GM12878 (cell line): ENCODE measurements around the gene EEFSEC. TPM values are rescaled to one million over a fixed set of nuclear protein-coding genes. Genes with fewer than 3 reads are reported as not detected.

ENCODE experiments used
- ATAC-seq: fragments of 200-7000 bp; cut with Tn5 transposase; 3 replicates; pipeline ENCODE4 v1.9.1; 2020; ENCODE audit warnings: mild to moderate bottlenecking, moderate library complexity
- BruUV-seq: library from RNA; stranded (reverse); fragments of 400-500 nt; replicated peaks from 2 replicates; lab custom pipeline; 2021; lab: Mats Ljungman, UMichigan
- CTCF ChIA-PET: fragments of 300-600 bp; sonication (Branson Sonifier 250); formaldehyde crosslinking; extraction: SDS; loops from one replicate; lab custom pipeline; 2021; ENCODE audit warnings: inconsistent platforms; lab: Yijun Ruan, JAX
- POLR2A ChIA-PET: fragments of 350-600 bp; formaldehyde crosslinking; extraction: SDS; loops from one replicate; lab custom pipeline; 2021; ENCODE audit warnings: inconsistent platforms; lab: Charles Lee
- RAD21 ChIA-PET: fragments of 300-600 bp; sonication (Branson Sonifier 250); formaldehyde crosslinking; loops from one replicate; lab custom pipeline; 2023; ENCODE audit warnings: antibody characterized with exemption; ENCODE audit not compliant: unreplicated experiment; lab: Charles Lee
- SMC1A ChIA-PET: fragments of 300-600 bp; sonication (Branson Sonifier 250); formaldehyde crosslinking; loops from one replicate; lab custom pipeline; 2023; ENCODE audit not compliant: unreplicated experiment, uncharacterized antibody; lab: Charles Lee
- DNase-seq: peaks from one replicate; pipeline ENCODE4 v3.0.0-alpha.2; 2011; ENCODE audit warnings: low read depth, low spot score
- FAIRE-seq: peaks from 3 replicates; lab custom pipeline; 2011; peaks lifted over from hg19 to GRCh38; lab: Jason Lieb, UNC
- H2AFZ ChIP-seq: 2 replicates; pipeline ENCODE4 v1.6.0; 2011; ENCODE audit warnings: low read depth, low read length, control low read depth; ENCODE audit not compliant: control insufficient read depth
- H3K27ac ChIP-seq: 2 replicates; pipeline ENCODE4 v1.5.1; 2011; ENCODE audit warnings: control low read depth; ENCODE audit not compliant: control insufficient read depth, insufficient read depth
- H3K27me3 ChIP-seq, 2 experiments: replicated peaks in 1 of 2; 2 replicates each; pipeline versions ENCODE4 v1.6.0 to v1.6.1; 2011; ENCODE audit warnings: low read length in 1 of 2; ENCODE audit not compliant: control insufficient read depth in 2 of 2, insufficient read depth in 2 of 2
- H3K36me3 ChIP-seq, 2 experiments: 2 replicates each; pipeline ENCODE4 v1.5.1; 2011; ENCODE audit warnings: low read length in 1 of 2; ENCODE audit not compliant: control insufficient read depth in 2 of 2, insufficient read depth in 2 of 2
- H3K4me1 ChIP-seq: 2 replicates; pipeline ENCODE4 v1.6.1; 2011; ENCODE audit warnings: mild to moderate bottlenecking, low read length, moderate library complexity, mixed read lengths; ENCODE audit not compliant: control insufficient read depth, insufficient read depth
- H3K4me2 ChIP-seq: 2 replicates; pipeline ENCODE4 v1.6.0; 2011; ENCODE audit warnings: control low read depth; ENCODE audit not compliant: control insufficient read depth, insufficient read depth
- H3K4me3 ChIP-seq: fragments of 200-600 bp; sonication (generic); 2 replicates; pipeline ENCODE4 v1.5.1; 2016
- H3K79me2 ChIP-seq: 2 replicates; pipeline ENCODE4 v1.6.0; 2011; ENCODE audit warnings: low read length; ENCODE audit not compliant: control insufficient read depth, insufficient read depth
- H3K9ac ChIP-seq: 2 replicates; pipeline ENCODE4 v1.8.0; 2011; ENCODE audit warnings: low read length, control low read depth, mixed read lengths; ENCODE audit not compliant: control insufficient read depth, insufficient read depth
- H3K9me3 ChIP-seq: replicated peaks from 3 replicates; pipeline ENCODE4 v1.5.1; 2011; ENCODE audit warnings: mild to moderate bottlenecking, low read length; ENCODE audit not compliant: control insufficient read depth, insufficient read depth
- H4K20me1 ChIP-seq: 2 replicates; pipeline ENCODE4 v1.6.0; 2011; ENCODE audit not compliant: control insufficient read depth, insufficient read depth
- BCLAF1 ChIP-seq: fragments of 450-650 bp; IDR thresholded peaks from 2 replicates; pipeline ENCODE4 v1.6.1; 2017; ENCODE audit warnings: antibody characterized with exemption, mild to moderate bottlenecking, moderate library complexity
- MTA3 ChIP-seq: IDR thresholded peaks from 2 replicates; pipeline ENCODE4 v1.6.1; 2012; ENCODE audit warnings: low read length, inconsistent platforms, borderline replicate concordance
- MXI1 ChIP-seq: fragments of 150-350 bp; IDR thresholded peaks from 2 replicates; pipeline ENCODE4 v1.6.1; 2011; ENCODE audit warnings: low read depth, mild to moderate bottlenecking, inconsistent platforms, low read length, improper control_type of control experiment
- NR2C2 ChIP-seq: IDR thresholded peaks from 2 replicates; pipeline ENCODE4 v1.6.1; 2011; ENCODE audit warnings: borderline replicate concordance, low read depth; ENCODE audit not compliant: control insufficient read depth, insufficient read length
- REST ChIP-seq: IDR thresholded peaks from 2 replicates; pipeline ENCODE4 v1.6.1; 2012; ENCODE audit warnings: mild to moderate bottlenecking, low read depth, low read length
- STAT1 ChIP-seq: fragments of 450-650 bp; conservative IDR thresholded peaks from 2 replicates; pipeline ENCODE4 v1.6.1; 2014; ENCODE audit warnings: antibody characterized with exemption, mild to moderate bottlenecking
- ZNF274 ChIP-seq: IDR thresholded peaks from one replicate; pipeline ENCODE4 v1.8.0; 2011; ENCODE audit not compliant: insufficient read length, insufficient read depth
- WGBS: methylation state at CpG from one replicate; pipeline ENCODE4 v1.1.6; 2016; ENCODE audit warnings: low lambda C conversion rate; ENCODE audit not compliant: insufficient replicate concordance, insufficient coverage; ENCODE audit errors: missing lambda C conversion rate; 5-methylcytosine and 5-hydroxymethylcytosine counted together
- in situ Hi-C: fragments of 300-500 bp; cut with MboI; formaldehyde crosslinking; loops from 9 replicates; pipeline ENCODE4 v1.14.3; 2018; ENCODE audit warnings: mixed read lengths
- intact Hi-C: fragments of 100-400 bp; cut with micrococcal nuclease; formaldehyde crosslinking; loops from one replicate; pipeline ENCODE4 v1.14.2; 2022; ENCODE audit not compliant: unreplicated experiment
- polyA plus RNA-seq, 11 experiments: library from polyadenylated mRNA; depleted of rRNA in 4 of 11; unstranded in 6 of 11; stranded (reverse) in 5 of 11; fragments of >200 nt; fragmentation: Nextera tagmentation in 4 of 11; fragmentation: Illumina TruSeq in 1 of 11; extraction: Ambion mirVana in 4 of 11; extraction: Trizol in 1 of 11; gene quantifications; 1 replicate in 1 of 11; 2 replicates in 10 of 11; pipeline versions ENCODE4 v1.2.1 to v1.2.3, GENCODE V29; 2011 to 2016; ENCODE audit warnings: inconsistent platforms in 2 of 11, missing spikeins in 2 of 11, low read depth in 1 of 11
- total RNA-seq, 4 experiments: library from RNA; depleted of rRNA in 3 of 4; stranded (reverse); fragments of >200 nt in 3 of 4; fragmentation: Illumina TruSeq in 1 of 4; extraction: Trizol in 1 of 4; gene quantifications; 2 replicates each; pipeline versions ENCODE4 v1.2.1 to v1.2.3, GENCODE V29; 2013 to 2021
- TF ChIP-seq, protein P1 (sequence below): fragments of 450-650 bp; formaldehyde crosslinking; IDR thresholded peaks from 2 replicates; pipeline ENCODE4 v1.4.0; 2020; ENCODE audit warnings: mild to moderate bottlenecking, moderate library complexity

The EEFSEC gene
- total and polyA plus RNA-seq, 10 of the 15 experiments (the other 5 are each of a cell fraction or from before 2014, with no cell fraction given), result 0.29 to 29.1 (median 16.1) TPM

- no peak for ATAC-seq
- H3K4me3 ChIP-seq, result no peak overlapping the region
- H3K9ac ChIP-seq, result no peak overlapping the region
- no TSS peak for BruUV-seq
- RAD21 ChIA-PET, result no interaction called here
- no peaks in the 10 kb centered on the region for H3K36me3 ChIP-seq
- in situ Hi-C loops, result no loop called here
- POLR2A ChIA-PET, result no interaction called here
- no peaks in the 10 kb centered on the region for H3K27me3 ChIP-seq
- H3K4me1 ChIP-seq, result no peaks in the 10 kb centered on the region
- no peak overlapping the region for H3K27ac ChIP-seq
- SMC1A ChIA-PET, result interaction anchor here (0.6 kb wide), 2 partner anchors 20 to 178 kb away, joined by 3 read pairs; no protein-coding TSS in a partner anchor
- intact Hi-C loops, result no loop called here
- H3K9me3 ChIP-seq, result no peaks in the 10 kb centered on the region
- H4K20me1 ChIP-seq, result no peaks in the 10 kb centered on the region
- no peaks in the 10 kb centered on the region for H3K79me2 ChIP-seq
- no peak for DNase-seq
- TF ChIP-seq MXI1 (no peak), STAT1 (no peak)
- no peak overlapping the region for H2AFZ ChIP-seq
- no peak for FAIRE-seq
- CTCF ChIA-PET, result no interaction called here
- no peak overlapping the region for H3K4me2 ChIP-seq
These were observed 84.9 kb downstream of the EEFSEC start for GRCh38 chr3:128238184-128238489.

- Histone ChIP-seq H3K4me2 (no peak overlapping the region), H3K27me3 (no peaks in the 10 kb centered on the region), H2AFZ (no peak overlapping the region), H3K9me3 (no peaks in the 10 kb centered on the region), H3K36me3 (no peaks in the 10 kb centered on the region), H3K4me1 (no peaks in the 10 kb centered on the region), H4K20me1 (no peaks in the 10 kb centered on the region), H3K4me3 (no peak overlapping the region), H3K9ac (no peak overlapping the region), H3K27ac (no peak overlapping the region), H3K79me2 (no peaks in the 10 kb centered on the region)
- FAIRE-seq (no peak), ATAC-seq (no peak), DNase-seq (no peak)
- WGBS, result 100% methylated on average over 3 of the region's 3 CpGs
- in situ Hi-C loops (no loop called here), intact Hi-C loops (no loop called here)
- ChIA-PET POLR2A (no interaction called here), CTCF (no interaction called here), SMC1A (no interaction called here), RAD21 (no interaction called here)
- BruUV-seq, result no TSS peak
- no peak for TF ChIP-seq NR2C2
- no peak for TF ChIP-seq MTA3
- no peak for TF ChIP-seq REST
- TF ChIP-seq, protein P1, sequence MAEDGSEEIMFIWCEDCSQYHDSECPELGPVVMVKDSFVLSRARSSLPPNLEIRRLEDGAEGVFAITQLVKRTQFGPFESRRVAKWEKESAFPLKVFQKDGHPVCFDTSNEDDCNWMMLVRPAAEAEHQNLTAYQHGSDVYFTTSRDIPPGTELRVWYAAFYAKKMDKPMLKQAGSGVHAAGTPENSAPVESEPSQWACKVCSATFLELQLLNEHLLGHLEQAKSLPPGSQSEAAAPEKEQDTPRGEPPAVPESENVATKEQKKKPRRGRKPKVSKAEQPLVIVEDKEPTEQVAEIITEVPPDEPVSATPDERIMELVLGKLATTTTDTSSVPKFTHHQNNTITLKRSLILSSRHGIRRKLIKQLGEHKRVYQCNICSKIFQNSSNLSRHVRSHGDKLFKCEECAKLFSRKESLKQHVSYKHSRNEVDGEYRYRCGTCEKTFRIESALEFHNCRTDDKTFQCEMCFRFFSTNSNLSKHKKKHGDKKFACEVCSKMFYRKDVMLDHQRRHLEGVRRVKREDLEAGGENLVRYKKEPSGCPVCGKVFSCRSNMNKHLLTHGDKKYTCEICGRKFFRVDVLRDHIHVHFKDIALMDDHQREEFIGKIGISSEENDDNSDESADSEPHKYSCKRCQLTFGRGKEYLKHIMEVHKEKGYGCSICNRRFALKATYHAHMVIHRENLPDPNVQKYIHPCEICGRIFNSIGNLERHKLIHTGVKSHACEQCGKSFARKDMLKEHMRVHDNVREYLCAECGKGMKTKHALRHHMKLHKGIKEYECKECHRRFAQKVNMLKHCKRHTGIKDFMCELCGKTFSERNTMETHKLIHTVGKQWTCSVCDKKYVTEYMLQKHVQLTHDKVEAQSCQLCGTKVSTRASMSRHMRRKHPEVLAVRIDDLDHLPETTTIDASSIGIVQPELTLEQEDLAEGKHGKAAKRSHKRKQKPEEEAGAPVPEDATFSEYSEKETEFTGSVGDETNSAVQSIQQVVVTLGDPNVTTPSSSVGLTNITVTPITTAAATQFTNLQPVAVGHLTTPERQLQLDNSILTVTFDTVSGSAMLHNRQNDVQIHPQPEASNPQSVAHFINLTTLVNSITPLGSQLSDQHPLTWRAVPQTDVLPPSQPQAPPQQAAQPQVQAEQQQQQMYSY (CRISPR knock-in tag), result no peak
- TF ChIP-seq BCLAF1, result no peak
- TF ChIP-seq ZNF274, result no peak
These were observed 86.0 kb downstream of the EEFSEC start for GRCh38 chr3:128239304-128239703.
